H1 (cell line): ENCODE results near the gene NAT8L. TPM values are rescaled to one million over a fixed set of nuclear protein-coding genes. Genes with fewer than 3 reads are reported as not detected.

Experiments
- CTCF ChIA-PET: fragments of 300-600 bp; sonication (Branson Sonifier 250); formaldehyde crosslinking; loops from one replicate; lab custom pipeline; 2021; ENCODE audit not compliant: partially characterized antibody; lab: Charles Lee
- POLR2A ChIA-PET: fragments of 300-600 bp; sonication (Branson Sonifier 250); formaldehyde crosslinking; loops from one replicate; lab custom pipeline; 2021; ENCODE audit warnings: inconsistent platforms; ENCODE audit not compliant: partially characterized antibody; lab: Charles Lee
- DNase-seq, 2 experiments: peaks; one replicate each; pipeline versions ENCODE4 v3.0.0 to v3.0.0-alpha.2; 2010 to 2022; ENCODE audit warnings: low spot score in 2 of 2, low read depth in 1 of 2, mixed read lengths in 1 of 2
- FAIRE-seq: peaks from 2 replicates; lab custom pipeline; 2011; peaks lifted over from hg19 to GRCh38; lab: Jason Lieb, UNC
- H2AFZ ChIP-seq: 2 replicates; pipeline ENCODE4 v1.8.1; 2012; ENCODE audit warnings: low read length, inconsistent platforms
- H2AK5ac ChIP-seq: 2 replicates; pipeline ENCODE4 v1.6.1; 2013; ENCODE audit warnings: low read depth, low read length
- H2BK120ac ChIP-seq: replicated peaks from 2 replicates; pipeline ENCODE3; 2013; ENCODE audit warnings: low read depth, low read length, inconsistent platforms
- H2BK12ac ChIP-seq: 2 replicates; pipeline ENCODE4 v1.6.1; 2013; ENCODE audit warnings: low read depth, low read length
- H2BK15ac ChIP-seq: 2 replicates; pipeline ENCODE4 v1.6.1; 2013; ENCODE audit warnings: low read length
- H2BK20ac ChIP-seq: 2 replicates; pipeline ENCODE4 v1.6.1; 2013; ENCODE audit warnings: low read length
- H2BK5ac ChIP-seq: 2 replicates; pipeline ENCODE4 v1.6.1; 2013; ENCODE audit warnings: low read depth, low read length
- H3K14ac ChIP-seq: 2 replicates; pipeline ENCODE4 v1.6.1; 2013; ENCODE audit warnings: inconsistent platforms; ENCODE audit not compliant: insufficient read length
- H3K18ac ChIP-seq: 2 replicates; pipeline ENCODE4 v1.6.1; 2013; ENCODE audit warnings: low read length; ENCODE audit errors: extremely low read depth
- H3K23ac ChIP-seq: 2 replicates; pipeline ENCODE4 v1.6.1; 2013; ENCODE audit warnings: inconsistent platforms; ENCODE audit not compliant: insufficient read length
- H3K23me2 ChIP-seq: 2 replicates; pipeline ENCODE4 v1.6.1; 2013; ENCODE audit warnings: low read depth, low read length
- H3K27ac ChIP-seq: 2 replicates; pipeline ENCODE4 v1.6.1; 2011; ENCODE audit warnings: low read depth, low read length, inconsistent platforms
- H3K27me3 ChIP-seq, 4 experiments: replicated peaks in 1 of 4; 1 replicate in 1 of 4; 2 replicates in 3 of 4; pipeline versions ENCODE4 v1.6.1 to v1.8.1; 2011 to 2013; ENCODE audit warnings: low read length in 3 of 4, mild to moderate bottlenecking in 3 of 4, inconsistent platforms in 2 of 4, mixed read lengths in 2 of 4, moderate library complexity in 1 of 4; ENCODE audit not compliant: control insufficient read depth in 3 of 4, insufficient read depth in 3 of 4; ENCODE audit errors: extremely low read depth in 1 of 4
- H3K36me3 ChIP-seq, 4 experiments: 2 replicates each; pipeline versions ENCODE4 v1.6.1 to v1.8.1; 2011 to 2013; ENCODE audit warnings: mild to moderate bottlenecking in 4 of 4, low read length in 3 of 4, moderate library complexity in 2 of 4, control low read depth in 1 of 4, inconsistent platforms in 1 of 4; ENCODE audit not compliant: insufficient read depth in 4 of 4, control insufficient read depth in 2 of 4
- H3K4ac ChIP-seq: replicated peaks from 2 replicates; pipeline ENCODE3; 2013; ENCODE audit warnings: low read length, low read depth, mixed read lengths, inconsistent platforms; ENCODE audit not compliant: insufficient read length
- H3K4me1 ChIP-seq, 4 experiments: replicated peaks in 1 of 4; 1 replicate in 1 of 4; 2 replicates in 3 of 4; pipeline versions ENCODE4 v1.6.1 to v1.8.1; 2011 to 2013; ENCODE audit warnings: low read length in 3 of 4, inconsistent platforms in 2 of 4, mixed read lengths in 1 of 4; ENCODE audit not compliant: insufficient read depth in 4 of 4, control insufficient read depth in 3 of 4
- H3K4me2 ChIP-seq, 2 experiments: 2 replicates each; pipeline versions ENCODE4 v1.6.1 to v1.8.1; 2011 to 2013; ENCODE audit warnings: low read depth in 2 of 2, low read length in 2 of 2, control low read depth in 1 of 2, inconsistent platforms in 1 of 2, mild to moderate bottlenecking in 1 of 2; ENCODE audit not compliant: insufficient read depth in 1 of 2
- H3K4me3 ChIP-seq, 4 experiments: fragments of 200-600, 300-600 bp in 1 of 4; sonication (generic), shearing (Covaris generic), sonication (Bioruptor Twin) in 1 of 4; 2 replicates each; pipeline versions ENCODE4 v1.5.1 to v1.8.1; 2011 to 2016; ENCODE audit warnings: low read length in 4 of 4, low read depth in 3 of 4, control low read depth in 2 of 4, inconsistent platforms in 2 of 4, mild to moderate bottlenecking in 2 of 4, mixed read lengths in 1 of 4, moderate library complexity in 1 of 4; ENCODE audit not compliant: insufficient read depth in 2 of 4; ENCODE audit errors: extremely low read depth in 1 of 4
- H3K56ac ChIP-seq: replicated peaks from 2 replicates; pipeline ENCODE3; 2013; ENCODE audit warnings: low read depth, mild to moderate bottlenecking, mixed read lengths, low read length, inconsistent platforms; ENCODE audit not compliant: insufficient read length
- H3K79me1 ChIP-seq: 2 replicates; pipeline ENCODE4 v1.6.1; 2013; ENCODE audit warnings: low read depth, low read length, control low read depth
- H3K79me2 ChIP-seq, 2 experiments: 2 replicates each; pipeline versions ENCODE4 v1.6.1 to v1.8.1; 2012 to 2013; ENCODE audit warnings: low read length in 2 of 2, mild to moderate bottlenecking in 2 of 2, inconsistent platforms in 1 of 2; ENCODE audit not compliant: insufficient read depth in 2 of 2, control insufficient read depth in 1 of 2
- H3K9ac ChIP-seq, 4 experiments: replicated peaks in 1 of 4; 1 replicate in 1 of 4; 2 replicates in 3 of 4; pipeline versions ENCODE4 v1.6.1 to v1.8.1; 2011 to 2013; ENCODE audit warnings: low read depth in 3 of 4, low read length in 3 of 4, control low read depth in 2 of 4, mild to moderate bottlenecking in 2 of 4, moderate library complexity in 2 of 4, inconsistent platforms in 1 of 4; ENCODE audit errors: extremely low read depth in 1 of 4
- H3K9me3 ChIP-seq, 2 experiments: 2 replicates each; pipeline versions ENCODE4 v1.6.1 to v1.8.1; 2012 to 2013; ENCODE audit warnings: mild to moderate bottlenecking in 2 of 2, moderate library complexity in 2 of 2, control low read depth in 1 of 2, inconsistent platforms in 1 of 2, low read depth in 1 of 2, low read length in 1 of 2, mixed read lengths in 1 of 2; ENCODE audit not compliant: insufficient read depth in 2 of 2
- H4K20me1 ChIP-seq, 2 experiments: replicated peaks in 1 of 2; 2 replicates each; pipeline versions ENCODE3 to v1.8.1; 2011 to 2013; ENCODE audit warnings: inconsistent platforms in 2 of 2, low read length in 2 of 2, mild to moderate bottlenecking in 1 of 2; ENCODE audit not compliant: insufficient read depth in 2 of 2, control insufficient read depth in 1 of 2
- H4K5ac ChIP-seq: 2 replicates; pipeline ENCODE4 v1.6.1; 2013; ENCODE audit warnings: low read length, low read depth, mixed read lengths, inconsistent platforms; ENCODE audit not compliant: insufficient read length
- H4K8ac ChIP-seq: 2 replicates; pipeline ENCODE4 v1.8.0; 2013; ENCODE audit warnings: mild to moderate bottlenecking, moderate library complexity, low read length, inconsistent platforms; ENCODE audit not compliant: insufficient read depth; ENCODE audit errors: extremely low read depth
- H4K91ac ChIP-seq: replicated peaks from 2 replicates; pipeline ENCODE3; 2013; ENCODE audit warnings: low read length, mixed read lengths, inconsistent platforms; ENCODE audit not compliant: insufficient read length
- ATF3 ChIP-seq: IDR thresholded peaks from 2 replicates; pipeline ENCODE4 v1.6.1; 2011; ENCODE audit warnings: low read depth, mild to moderate bottlenecking, low read length; ENCODE audit not compliant: insufficient read depth
- BRCA1 ChIP-seq: IDR thresholded peaks from 2 replicates; pipeline ENCODE4 v1.6.1; 2012; ENCODE audit warnings: low read depth, low read length, improper control_type of control experiment
- JUN ChIP-seq: IDR thresholded peaks from 2 replicates; pipeline ENCODE4 v1.6.1; 2011; ENCODE audit warnings: low read depth, mild to moderate bottlenecking, improper control_type of control experiment, low read length
- JUND ChIP-seq: IDR thresholded peaks from 2 replicates; pipeline ENCODE4 v1.6.1; 2011; ENCODE audit warnings: mild to moderate bottlenecking, improper control_type of control experiment, low read length
- KDM4A ChIP-seq: IDR thresholded peaks from one replicate; pipeline ENCODE4 v1.7.1; 2012; ENCODE audit warnings: low read depth, mild to moderate bottlenecking, moderate library complexity, low read length, inconsistent platforms; ENCODE audit not compliant: severe bottlenecking
- KDM5A ChIP-seq: fragments of 200-600 bp; IDR thresholded peaks from 2 replicates; pipeline ENCODE4 v1.7.1; 2012; ENCODE audit warnings: mild to moderate bottlenecking, low read length, inconsistent platforms, mixed read lengths
- NANOG ChIP-seq: IDR thresholded peaks from 2 replicates; pipeline ENCODE4 v1.6.1; 2011; ENCODE audit warnings: low read length, low read depth, mild to moderate bottlenecking, inconsistent platforms; ENCODE audit not compliant: insufficient read depth, poor library complexity, severe bottlenecking
- PHF8 ChIP-seq: fragments of 200-600 bp; sonication (generic); conservative IDR thresholded peaks from 2 replicates; pipeline ENCODE4 v1.7.1; 2012; ENCODE audit warnings: low read depth, mild to moderate bottlenecking, inconsistent platforms, low read length, moderate library complexity
- RBBP5 ChIP-seq: IDR thresholded peaks from 2 replicates; pipeline ENCODE4 v1.7.1; 2012; ENCODE audit warnings: low read depth, mild to moderate bottlenecking, inconsistent platforms, low read length, moderate library complexity, borderline replicate concordance
- SIRT6 ChIP-seq: IDR thresholded peaks from one replicate; pipeline ENCODE4 v1.7.1; 2012; ENCODE audit warnings: low read length, inconsistent platforms
- SIX5 ChIP-seq: IDR thresholded peaks from 2 replicates; pipeline ENCODE4 v1.6.1; 2011; ENCODE audit warnings: mild to moderate bottlenecking, low read depth, low read length
- TAF1 ChIP-seq: IDR thresholded peaks from 2 replicates; pipeline ENCODE4 v1.6.1; 2011; ENCODE audit warnings: mild to moderate bottlenecking, low read depth, low read length
- TBP ChIP-seq: IDR thresholded peaks from 2 replicates; pipeline ENCODE4 v1.6.1; 2011; ENCODE audit warnings: low read depth, low read length, improper control_type of control experiment
- TEAD4 ChIP-seq: IDR thresholded peaks from 2 replicates; pipeline ENCODE4 v1.6.1; 2012; ENCODE audit warnings: low read depth, low read length, inconsistent platforms, mixed read lengths
- WGBS, 2 experiments: shearing (Covaris generic) in 1 of 2; methylation state at CpG; one replicate each; pipeline versions ENCODE4 v1.1.6 to v1.1.7; 2013 to 2015; ENCODE audit warnings: low lambda C conversion rate in 2 of 2, mixed read lengths in 2 of 2, inconsistent platforms in 1 of 2, low coverage in 1 of 2, missing lambda C conversion rate in 1 of 2; ENCODE audit not compliant: insufficient replicate concordance in 2 of 2, insufficient coverage in 1 of 2, insufficient read length in 1 of 2; ENCODE audit errors: extremely low coverage in 1 of 2, missing lambda C conversion rate in 1 of 2; 5-methylcytosine and 5-hydroxymethylcytosine counted together
- polyA plus RNA-seq, 7 experiments: library from polyadenylated mRNA; depleted of rRNA in 3 of 7; stranded (reverse) in 5 of 7; unstranded in 2 of 7; fragments of >200 nt in 5 of 7; fragments of 200-250 nt in 2 of 7; gene quantifications; 1 replicate in 5 of 7; 2 replicates in 1 of 7; 4 replicates in 1 of 7; pipeline versions ENCODE4 v1.2.1 to v1.2.3, GENCODE V29; 2011 to 2013; ENCODE audit warnings: missing spikeins in 2 of 7, mixed read lengths in 2 of 7
- total RNA-seq: library from RNA; stranded (reverse); fragmentation: NEBNext Ultra II Directional; extraction: Animal tissue kit (Norgen Biotek cat#: 25700); gene quantifications from 2 replicates; pipeline ENCODE4 v1.2.1, GENCODE V29; 2021
- TF ChIP-seq, protein P1 (sequence below): IDR thresholded peaks from 2 replicates; pipeline ENCODE4 v1.6.1; 2012; ENCODE audit warnings: inconsistent platforms

The NAT8L gene
- total and polyA plus RNA-seq, 2 of the 8 experiments (the other 6 are each of a cell fraction or from before 2014, with no cell fraction given), result 10.8 TPM

GRCh38 chr4:2079006-2079405 is 19.9 kb downstream of the NAT8L start:
- 94% methylated on average over 5 of the region's 5 CpGs; no CpG with 5 or more reads in 1 of the 2 experiments for WGBS, 2 experiments
- H3K4me1 ChIP-seq, result no peaks in the 10 kb centered on the region
- H2BK15ac ChIP-seq, result no peak overlapping the region
- H3K18ac ChIP-seq, result no peak overlapping the region
- H3K4me3 ChIP-seq, result no peak overlapping the region
- H2AFZ ChIP-seq, result no peak overlapping the region
- H3K23ac ChIP-seq, result no peak overlapping the region
- H2BK5ac ChIP-seq, result no peak overlapping the region
- no peak overlapping the region for H4K8ac ChIP-seq
- no peak overlapping the region for H4K91ac ChIP-seq
- H3K4ac ChIP-seq, result no peak overlapping the region
- FAIRE-seq (no peak), DNase-seq (no peak)
- peaks cover 0 to 3% (median under 1%) of the 10 kb centered on the region in 4 experiments; a peak in 1 of 7 replicates for H3K27me3 ChIP-seq
- H3K56ac ChIP-seq, result no peak overlapping the region
- ChIA-PET POLR2A (no interaction called here), CTCF (interaction anchor here (0.7 to 0.9 kb wide), 2 partner anchors 43 to 90 kb away, joined by 3 read pairs; no protein-coding TSS in a partner anchor)
- no peak overlapping the region; a peak in 1 of 7 replicates for H3K9ac ChIP-seq
- no peaks in the 10 kb centered on the region for H3K79me2 ChIP-seq
- no peak overlapping the region for H3K27ac ChIP-seq
- no peak overlapping the region for H2BK20ac ChIP-seq
- no peaks in the 10 kb centered on the region for H3K9me3 ChIP-seq
- no peak overlapping the region for H3K14ac ChIP-seq
- no peak overlapping the region for H4K5ac ChIP-seq
- no peak overlapping the region for H3K4me2 ChIP-seq
- no peaks in the 10 kb centered on the region for H3K36me3 ChIP-seq
- H3K79me1 ChIP-seq, result no peaks in the 10 kb centered on the region
- H2AK5ac ChIP-seq, result no peak overlapping the region
- H4K20me1 ChIP-seq, result peaks cover 0 to 3% of the 10 kb centered on the region in 2 experiments
- no peak overlapping the region for H2BK120ac ChIP-seq
- H3K23me2 ChIP-seq, result no peaks in the 10 kb centered on the region
- H2BK12ac ChIP-seq, result no peak overlapping the region
- TF ChIP-seq KDM4A, result no peak
- TF ChIP-seq RBBP5, result no peak
- TF ChIP-seq BRCA1, result no peak
- no peak for TF ChIP-seq JUND
- no peak for TF ChIP-seq KDM5A
- TF ChIP-seq TEAD4, result no peak
- no peak for TF ChIP-seq JUN
- TF ChIP-seq, protein P1, sequence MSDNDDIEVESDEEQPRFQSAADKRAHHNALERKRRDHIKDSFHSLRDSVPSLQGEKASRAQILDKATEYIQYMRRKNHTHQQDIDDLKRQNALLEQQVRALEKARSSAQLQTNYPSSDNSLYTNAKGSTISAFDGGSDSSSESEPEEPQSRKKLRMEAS, result no peak
- no peak for TF ChIP-seq NANOG
- no peak for TF ChIP-seq ATF3
- TF ChIP-seq SIRT6, result no peak
- no peak for TF ChIP-seq TAF1
- no peak for TF ChIP-seq SIX5
- no peak for TF ChIP-seq PHF8
- no peak for TF ChIP-seq TBP
